Hepatocyte (in vitro differentiated cells): ENCODE results near the gene RASSF3.

Experiments used
- CTCF ChIP-seq: fragments of 200-600 bp; sonication (generic); IDR thresholded peaks from 2 replicates; pipeline ENCODE4 v1.5.1; 2016; ENCODE audit warnings: antibody characterized with exemption, mild to moderate bottlenecking; ENCODE audit not compliant: poor library complexity
- EZH2 ChIP-seq: fragments of 200-600 bp; sonication (generic); IDR thresholded peaks from 2 replicates; pipeline ENCODE4 v1.6.1; 2016; ENCODE audit warnings: antibody characterized with exemption, mild to moderate bottlenecking, borderline replicate concordance
- EZH2phosphoT487 ChIP-seq: fragments of 200-600 bp; sonication (generic); IDR thresholded peaks from one replicate; pipeline ENCODE4 v1.6.1; 2018; ENCODE audit warnings: antibody characterized with exemption, mild to moderate bottlenecking, low read depth, moderate library complexity; ENCODE audit not compliant: unreplicated experiment, severe bottlenecking

DNA sequence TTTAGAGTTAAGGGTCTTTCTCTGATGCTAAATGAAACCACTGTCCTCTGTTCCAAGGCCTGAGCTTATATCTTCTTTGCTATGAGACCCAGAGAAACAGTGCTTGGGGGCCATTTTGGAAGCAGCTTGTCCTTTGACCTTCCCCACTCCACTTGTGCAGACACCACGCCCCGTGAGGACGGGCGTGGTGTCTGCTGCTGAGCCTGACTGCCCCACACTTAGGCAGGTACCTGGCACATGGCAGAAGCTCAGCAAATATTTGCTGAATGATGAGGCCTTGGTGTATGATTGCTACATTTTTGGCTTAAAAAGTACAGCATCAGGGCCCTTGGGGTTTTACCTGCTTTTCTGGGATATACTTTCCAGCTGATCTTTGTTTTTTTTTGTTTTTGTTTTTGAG is 69.9 kb downstream of the RASSF3 start:
- TF ChIP-seq CTCF (no peak), EZH2phosphoT487 (no peak), EZH2 (no peak)
